HepG2 (cell line): ENCODE results near the gene CST11. TPM values are rescaled to one million over a fixed set of nuclear protein-coding genes. Genes with fewer than 3 reads are reported as not detected.
A peak's percentile ranks its signal among the peaks of the same experiment; 100 is the strongest.

Experiments used
- AKAP8 ChIP-seq: sonication (generic); formaldehyde crosslinking; IDR thresholded peaks from 2 replicates; pipeline ENCODE4 v1.5.1; 2020; ENCODE audit warnings: mild to moderate bottlenecking, missing genetic modification reagents
- ATF7-NPFF ChIP-seq: sonication (generic); formaldehyde crosslinking; IDR thresholded peaks from 2 replicates; pipeline ENCODE4 v1.8.1; 2023; ENCODE audit warnings: mild to moderate bottlenecking, low read depth, missing genetic modification reagents, moderate library complexity
- DRAP1 ChIP-seq: IDR thresholded peaks from 2 replicates; pipeline ENCODE4 v1.6.1; 2016; ENCODE audit warnings: missing genetic modification reagents, missing compliant biosample characterization
- IKZF1 ChIP-seq: fragments of 450-650 bp; IDR thresholded peaks from 2 replicates; pipeline ENCODE4 v1.7.1; 2016
- KAT2B ChIP-seq: fragments of 150-350 bp; IDR thresholded peaks from 2 replicates; pipeline ENCODE4 v1.6.1; 2014; ENCODE audit warnings: low read depth, low read length, borderline replicate concordance
- KDM6A ChIP-seq: IDR thresholded peaks from 2 replicates; pipeline ENCODE4 v1.6.1; 2016; ENCODE audit warnings: low read depth
- PRDM4 ChIP-seq: sonication (generic); formaldehyde crosslinking; IDR thresholded peaks from 2 replicates; pipeline ENCODE4 v1.9.0; 2021; ENCODE audit warnings: missing genetic modification reagents, borderline replicate concordance
- SALL2 ChIP-seq: sonication (generic); formaldehyde crosslinking; IDR thresholded peaks from 2 replicates; pipeline ENCODE4 v1.8.1; 2023; ENCODE audit warnings: mild to moderate bottlenecking, missing genetic modification reagents, inconsistent platforms
- SOX13 ChIP-seq, 3 experiments: fragments of 450-650 bp in 1 of 3; sonication (generic) in 1 of 3; formaldehyde crosslinking in 1 of 3; IDR thresholded peaks in 2 of 3; conservative IDR thresholded peaks in 1 of 3; 2 replicates each; pipeline versions ENCODE4 v1.5.0 to v1.6.1; 2016 to 2020; ENCODE audit warnings: antibody characterized with exemption in 1 of 3, mild to moderate bottlenecking in 1 of 3, missing compliant biosample characterization in 1 of 3, missing genetic modification reagents in 1 of 3, moderate library complexity in 1 of 3
- TBX2 ChIP-seq: sonication (generic); formaldehyde crosslinking; IDR thresholded peaks from 2 replicates; pipeline ENCODE4 v1.5.0; 2020; ENCODE audit warnings: missing genetic modification reagents, mild to moderate bottlenecking, borderline replicate concordance
- YY1 ChIP-seq: IDR thresholded peaks from 2 replicates; pipeline ENCODE4 v1.6.1; 2011; ENCODE audit warnings: low read length, low read depth, moderate library complexity, mild to moderate bottlenecking; ENCODE audit not compliant: insufficient read depth, insufficient replicate concordance
- ZNF143 ChIP-seq: sonication (generic); formaldehyde crosslinking; IDR thresholded peaks from 2 replicates; pipeline ENCODE4 v1.4.0; 2020; ENCODE audit warnings: missing genetic modification reagents
- ZNF224 ChIP-seq: sonication (generic); formaldehyde crosslinking; IDR thresholded peaks from 2 replicates; pipeline ENCODE4 v1.5.0; 2020; ENCODE audit warnings: mild to moderate bottlenecking, missing genetic modification reagents
- ZNF274 ChIP-seq: sonication (generic); formaldehyde crosslinking; IDR thresholded peaks from 2 replicates; pipeline ENCODE4 v1.5.1; 2020; ENCODE audit warnings: mild to moderate bottlenecking, missing genetic modification reagents
- ZNF33B ChIP-seq: sonication (generic); formaldehyde crosslinking; IDR thresholded peaks from 2 replicates; pipeline ENCODE4 v1.5.1; 2020; ENCODE audit warnings: mild to moderate bottlenecking, missing genetic modification reagents
- ZNF460 ChIP-seq: sonication (generic); formaldehyde crosslinking; IDR thresholded peaks from 2 replicates; pipeline ENCODE4 v1.5.1; 2020; ENCODE audit warnings: missing genetic modification reagents, mild to moderate bottlenecking, borderline replicate concordance
- polyA plus RNA-seq, 8 experiments: library from polyadenylated mRNA; depleted of rRNA in 3 of 8; stranded (reverse) in 7 of 8; unstranded in 1 of 8; fragments of >200 nt; fragmentation: Illumina TruSeq in 4 of 8; extraction: Trizol in 4 of 8; gene quantifications; 2 replicates each; pipeline versions ENCODE4 v1.2.1 to v1.2.3, GENCODE V29; 2011 to 2016; ENCODE audit warnings: low read depth in 4 of 8, missing spikeins in 1 of 8, mixed read lengths in 1 of 8; ENCODE audit not compliant: insufficient read depth in 1 of 8
- total RNA-seq, 5 experiments: library from RNA; depleted of rRNA; stranded (reverse); fragments of >200 nt; fragmentation: Illumina TruSeq; extraction: Trizol; gene quantifications; 2 replicates each; pipeline ENCODE4 v1.2.3, GENCODE V29; 2016; ENCODE audit warnings: low read depth in 1 of 5
- TF ChIP-seq, protein P1 (sequence below): sonication (generic); formaldehyde crosslinking; IDR thresholded peaks from 2 replicates; pipeline ENCODE4 v1.8.0; 2022; ENCODE audit warnings: mild to moderate bottlenecking, missing genetic modification reagents, moderate library complexity
- TF ChIP-seq, protein P2 (sequence below): sonication (generic); formaldehyde crosslinking; IDR thresholded peaks from 2 replicates; pipeline ENCODE4 v1.5.0; 2020; ENCODE audit warnings: mild to moderate bottlenecking, missing genetic modification reagents
- TF ChIP-seq, protein P3 (sequence below): sonication (generic); formaldehyde crosslinking; IDR thresholded peaks from 2 replicates; pipeline ENCODE4 v1.5.0; 2020; ENCODE audit warnings: mild to moderate bottlenecking, missing genetic modification reagents, moderate library complexity
- TF ChIP-seq, protein P4 (sequence below): sonication (generic); formaldehyde crosslinking; IDR thresholded peaks from 2 replicates; pipeline ENCODE4 v1.5.0; 2020; ENCODE audit warnings: missing genetic modification reagents

The CST11 gene
- total and polyA plus RNA-seq, 2 of the 13 experiments (the other 11 are each of a cell fraction or from before 2014, with no cell fraction given), result not detected

DNA sequence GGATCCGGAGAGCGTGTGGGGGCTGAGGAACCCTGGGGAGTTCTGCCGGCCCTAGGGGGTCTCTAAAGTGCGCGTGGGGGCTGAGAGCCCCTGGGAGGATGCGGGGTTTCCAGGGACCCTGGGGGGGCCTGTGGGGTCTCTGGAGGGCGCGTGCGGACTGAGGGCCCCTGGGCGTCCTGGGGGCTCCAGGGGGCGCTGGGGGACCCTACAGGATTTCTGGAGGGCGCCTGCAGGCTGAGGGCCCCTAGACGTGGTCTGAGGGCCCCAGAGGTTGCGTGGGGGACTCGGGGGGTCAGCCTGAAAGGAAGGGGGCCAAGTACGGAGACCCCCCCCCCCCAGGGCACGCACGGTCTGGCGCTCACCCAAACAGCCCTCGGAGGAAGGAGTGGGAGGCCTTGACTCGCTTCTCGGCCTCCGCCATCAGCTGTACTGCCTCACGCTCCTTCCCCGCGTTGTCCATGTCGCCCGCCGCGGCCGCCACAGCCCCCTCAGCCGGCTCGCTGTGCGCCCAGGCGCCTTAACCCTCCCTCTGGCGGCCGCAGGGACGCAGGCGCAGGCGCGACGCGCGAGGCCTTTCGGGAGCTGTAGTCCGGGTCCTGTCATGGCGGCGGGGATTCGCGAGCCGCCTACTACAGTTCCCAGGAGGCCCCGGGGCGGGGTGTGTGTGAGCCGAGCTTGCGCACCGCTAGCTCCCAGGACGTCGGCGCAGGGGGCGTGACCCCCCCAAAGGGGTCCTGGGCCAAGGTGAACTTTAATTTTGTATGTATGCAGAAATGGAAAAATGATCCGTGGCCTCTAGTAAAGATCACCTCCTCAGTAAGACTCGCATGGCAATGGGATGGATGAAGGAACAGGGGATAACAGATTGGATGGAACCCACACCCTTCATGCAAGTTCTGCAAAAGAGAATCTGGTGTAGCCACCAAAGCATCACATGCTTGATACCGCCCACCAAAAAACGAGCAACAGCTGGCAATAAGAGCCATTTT lies 31.4 kb downstream of the CST11 start, which contains the start of gene NAPB (continued):
- TF ChIP-seq IKZF1, result no peak
- TF ChIP-seq, protein P1, sequence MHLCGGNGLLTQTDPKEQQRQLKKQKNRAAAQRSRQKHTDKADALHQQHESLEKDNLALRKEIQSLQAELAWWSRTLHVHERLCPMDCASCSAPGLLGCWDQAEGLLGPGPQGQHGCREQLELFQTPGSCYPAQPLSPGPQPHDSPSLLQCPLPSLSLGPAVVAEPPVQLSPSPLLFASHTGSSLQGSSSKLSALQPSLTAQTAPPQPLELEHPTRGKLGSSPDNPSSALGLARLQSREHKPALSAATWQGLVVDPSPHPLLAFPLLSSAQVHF (CRISPR knock-in tag), result 0 out of 2 replicates have a peak, but pooled peaks have one; percentile 15
- TF ChIP-seq AKAP8 (CRISPR knock-in tag), result peak; percentile 86
- peak; percentile 75 for TF ChIP-seq ZNF274 (CRISPR knock-in tag)
- no peak for TF ChIP-seq KDM6A (CRISPR knock-in tag)
- TF ChIP-seq SOX13 (IDR thresholded peaks at IDR 0.05), result no peak
- peak in 1 of 2 experiments; percentile 61; a peak in 2 of 4 replicates for TF ChIP-seq SOX13 (CRISPR knock-in tag; conservative IDR thresholded peaks at IDR 0.05 in 1 of 2, IDR thresholded peaks at IDR 0.05 in 1 of 2)
- peak; percentile 98 for TF ChIP-seq ZNF33B
- TF ChIP-seq ZNF460 (CRISPR knock-in tag), result no peak
- TF ChIP-seq, protein P2, sequence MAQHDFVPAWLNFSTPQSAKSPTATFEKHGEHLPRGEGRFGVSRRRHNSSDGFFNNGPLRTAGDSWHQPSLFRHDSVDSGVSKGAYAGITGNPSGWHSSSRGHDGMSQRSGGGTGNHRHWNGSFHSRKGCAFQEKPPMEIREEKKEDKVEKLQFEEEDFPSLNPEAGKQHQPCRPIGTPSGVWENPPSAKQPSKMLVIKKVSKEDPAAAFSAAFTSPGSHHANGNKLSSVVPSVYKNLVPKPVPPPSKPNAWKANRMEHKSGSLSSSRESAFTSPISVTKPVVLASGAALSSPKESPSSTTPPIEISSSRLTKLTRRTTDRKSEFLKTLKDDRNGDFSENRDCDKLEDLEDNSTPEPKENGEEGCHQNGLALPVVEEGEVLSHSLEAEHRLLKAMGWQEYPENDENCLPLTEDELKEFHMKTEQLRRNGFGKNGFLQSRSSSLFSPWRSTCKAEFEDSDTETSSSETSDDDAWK, result no peak
- TF ChIP-seq, protein P3, sequence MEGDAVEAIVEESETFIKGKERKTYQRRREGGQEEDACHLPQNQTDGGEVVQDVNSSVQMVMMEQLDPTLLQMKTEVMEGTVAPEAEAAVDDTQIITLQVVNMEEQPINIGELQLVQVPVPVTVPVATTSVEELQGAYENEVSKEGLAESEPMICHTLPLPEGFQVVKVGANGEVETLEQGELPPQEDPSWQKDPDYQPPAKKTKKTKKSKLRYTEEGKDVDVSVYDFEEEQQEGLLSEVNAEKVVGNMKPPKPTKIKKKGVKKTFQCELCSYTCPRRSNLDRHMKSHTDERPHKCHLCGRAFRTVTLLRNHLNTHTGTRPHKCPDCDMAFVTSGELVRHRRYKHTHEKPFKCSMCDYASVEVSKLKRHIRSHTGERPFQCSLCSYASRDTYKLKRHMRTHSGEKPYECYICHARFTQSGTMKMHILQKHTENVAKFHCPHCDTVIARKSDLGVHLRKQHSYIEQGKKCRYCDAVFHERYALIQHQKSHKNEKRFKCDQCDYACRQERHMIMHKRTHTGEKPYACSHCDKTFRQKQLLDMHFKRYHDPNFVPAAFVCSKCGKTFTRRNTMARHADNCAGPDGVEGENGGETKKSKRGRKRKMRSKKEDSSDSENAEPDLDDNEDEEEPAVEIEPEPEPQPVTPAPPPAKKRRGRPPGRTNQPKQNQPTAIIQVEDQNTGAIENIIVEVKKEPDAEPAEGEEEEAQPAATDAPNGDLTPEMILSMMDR, result peak; percentile 53; the same call in 1 of the 2 replicates
- TF ChIP-seq, protein P4, sequence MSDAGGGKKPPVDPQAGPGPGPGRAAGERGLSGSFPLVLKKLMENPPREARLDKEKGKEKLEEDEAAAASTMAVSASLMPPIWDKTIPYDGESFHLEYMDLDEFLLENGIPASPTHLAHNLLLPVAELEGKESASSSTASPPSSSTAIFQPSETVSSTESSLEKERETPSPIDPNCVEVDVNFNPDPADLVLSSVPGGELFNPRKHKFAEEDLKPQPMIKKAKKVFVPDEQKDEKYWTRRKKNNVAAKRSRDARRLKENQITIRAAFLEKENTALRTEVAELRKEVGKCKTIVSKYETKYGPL (CRISPR knock-in tag), result no peak
- TF ChIP-seq TBX2, result peak; percentile 86
- TF ChIP-seq DRAP1 (CRISPR knock-in tag), result peak; percentile 93
- TF ChIP-seq ZNF224 (CRISPR knock-in tag), result no peak
- TF ChIP-seq PRDM4, result no peak
- TF ChIP-seq YY1, result peak; percentile 99
- TF ChIP-seq ZNF143 (CRISPR knock-in tag), result peak; percentile 100
- peak; percentile 90 for TF ChIP-seq SALL2 (CRISPR knock-in tag)
- peak; percentile 89; the same call in 1 of the 2 replicates for TF ChIP-seq ATF7-NPFF
- TF ChIP-seq KAT2B, result no peak
